Measurements from ENCODE around the gene DDX25.
A peak's percentile ranks its signal among the peaks of the same experiment; 100 is the strongest.
"Not testable (repeated sequence)": the region's sequence is repeated elsewhere in the genome, so short reads cannot be mapped to it uniquely, and the experiment has no call there.

Gene DDX25

GRCh38 chr11:125910226-125910849 is 6.0 kb downstream of the DDX25 start:
- DNase-seq, result no peak

GRCh38 chr11:125914601-125915000 is 10.3 kb downstream of the DDX25 start:
- not testable (repeated sequence) for DNase-seq

GRCh38 chr11:125916683-125917347 is 12.5 kb downstream of the DDX25 start:
- no peak for DNase-seq

GRCh38 chr11:125918140-125918840 is 14.0 kb downstream of the DDX25 start:
- DNase-seq, result no peak

- no peak for DNase-seq
Measured at GRCh38 chr11:125921042-125921441, 16.7 kb downstream of the DDX25 start.

- no peak for DNase-seq
Measured at GRCh38 chr11:125922156-125922555, 17.8 kb downstream of the DDX25 start.

GRCh38 chr11:125923012-125923579 is 18.8 kb downstream of the DDX25 start:
- peak; percentile 84 for DNase-seq

GRCh38 chr11:125923633-125924032 is 19.3 kb downstream of the DDX25 start:
- DNase-seq, result no peak

- no peak for DNase-seq
Measured at GRCh38 chr11:125924384-125925007, 20.2 kb downstream of the DDX25 start.

GRCh38 chr11:125925247-125925740 is 21.0 kb downstream of the DDX25 start:
- peak; percentile 69 for DNase-seq

- no peak for DNase-seq
Measured at GRCh38 chr11:125925804-125926203, 21.5 kb downstream of the DDX25 start.

- DNase-seq, result no peak
Measured at GRCh38 chr11:125926682-125927081, 22.4 kb downstream of the DDX25 start.

- DNase-seq, result no peak
Measured at GRCh38 chr11:125929445-125930075, 25.3 kb downstream of the DDX25 start.

GRCh38 chr11:125930076-125930450 is 25.8 kb downstream of the DDX25 start:
- DNase-seq, result no peak

GRCh38 chr11:125931116-125931515 is 26.8 kb downstream of the DDX25 start:
- no peak for DNase-seq

GRCh38 chr11:125931668-125932067 is 27.4 kb downstream of the DDX25 start:
- DNase-seq, result no peak

- DNase-seq, result no peak
Measured at GRCh38 chr11:125932301-125932700, 28.0 kb downstream of the DDX25 start.

- DNase-seq, result no peak
Measured at GRCh38 chr11:125933030-125933813, 28.9 kb downstream of the DDX25 start.

- no peak for DNase-seq
Measured at GRCh38 chr11:125934473-125934872, 30.2 kb downstream of the DDX25 start.

GRCh38 chr11:125935056-125935455 is 30.7 kb downstream of the DDX25 start:
- no peak for DNase-seq

- no peak for DNase-seq
Measured at GRCh38 chr11:125935618-125936199, 31.4 kb downstream of the DDX25 start.
